Measurements from ENCODE around the gene PSMD14. TPM values are rescaled to one million over a fixed set of nuclear protein-coding genes. Genes with fewer than 3 reads are reported as not detected.
"Not testable (repeated sequence)": the region's sequence is repeated elsewhere in the genome, so short reads cannot be mapped to it uniquely, and the experiment has no call there.

PSMD14 gene
- total RNA-seq, 1 experiment from 2014 or later, result 83.7 TPM

DNA sequence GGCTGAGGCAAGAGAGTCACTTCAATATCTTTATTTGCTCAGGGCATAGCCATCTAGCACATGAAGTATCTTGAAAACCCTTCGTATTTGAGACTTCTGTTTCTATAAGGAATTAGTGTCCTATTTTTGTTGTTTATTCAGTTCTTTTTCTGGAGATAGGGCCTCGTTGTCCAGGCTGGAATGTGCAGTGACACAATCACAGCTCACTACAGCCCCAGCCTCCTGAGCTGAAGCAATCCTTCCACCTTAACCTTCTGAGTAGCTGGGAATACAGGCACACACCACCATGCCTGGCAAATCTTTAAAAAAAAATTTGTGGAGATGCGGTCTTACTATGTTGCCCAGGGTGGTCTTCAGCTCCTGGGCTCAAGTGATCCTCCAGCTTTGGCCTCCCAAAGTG lies 50.6 kb downstream of the PSMD14 start:
- H2BK120ac ChIP-seq (ENCODE audit: low read depth, low read length, poor library complexity, severe bottlenecking), result no peak overlapping the region
- peaks cover 12 to 14% of the 10 kb centered on the region in 2 experiments for H3K4me1 Mint-ChIP-seq
- no peak overlapping the region for H3K4me2 ChIP-seq (ENCODE audit: insufficient read depth, insufficient read length, low read length)
- H3K4ac ChIP-seq (ENCODE audit: low read depth, low read length), result no peak overlapping the region
- no peak overlapping the region for H3T11ph ChIP-seq (ENCODE audit: low read length)
- H4K5ac ChIP-seq (ENCODE audit: insufficient read length, low read depth, low read length), result no peak overlapping the region
- H3K14ac ChIP-seq (ENCODE audit: insufficient read depth, low read length), result no peak overlapping the region
- no peak overlapping the region for H3K9ac ChIP-seq (ENCODE audit: extremely low read depth, insufficient read length, low read length)
- H3K27ac Mint-ChIP-seq, result no peak overlapping the region; a peak in 1 of 7 replicates
- no peak overlapping the region for H3K18ac ChIP-seq (ENCODE audit: insufficient read length, low read depth, low read length)
- no peak overlapping the region for H2BK5ac ChIP-seq (ENCODE audit: insufficient read length, low read length)
- H2BK12ac ChIP-seq (ENCODE audit: insufficient read length, low read depth, low read length), result no peak overlapping the region
- H4K20me1 ChIP-seq (ENCODE audit: control insufficient read depth, insufficient read depth, insufficient read length), result no peaks in the 10 kb centered on the region
- peaks cover 30 to 35% (median 35%) of the 10 kb centered on the region in 3 experiments for H3K36me3 Mint-ChIP-seq (ENCODE audit: insufficient read depth in 1 of 3, low read depth in 3 of 3)
- no peaks in the 10 kb centered on the region for H3K27me3 Mint-ChIP-seq (ENCODE audit: low read depth)
- H3K23me2 ChIP-seq (ENCODE audit: insufficient read length, low read depth, low read length, poor library complexity, severe bottlenecking), result no peaks in the 10 kb centered on the region
- H2BK15ac ChIP-seq (ENCODE audit: low read depth, low read length), result no peak overlapping the region
- H3K79me1 ChIP-seq (ENCODE audit: insufficient read depth, low read depth, low read length, poor library complexity, severe bottlenecking), result peaks cover 3% of the 10 kb centered on the region
- no peak overlapping the region for H2BK20ac ChIP-seq (ENCODE audit: low read depth, low read length, poor library complexity, severe bottlenecking)
- peaks cover 23 to 25% of the 10 kb centered on the region in 2 experiments for H3K9me3 Mint-ChIP-seq
- no peak overlapping the region for H3K56ac ChIP-seq (ENCODE audit: insufficient read length, low read depth, low read length)
- WGBS (ENCODE audit: extremely low coverage, insufficient read length, low lambda C conversion rate), result no CpG with 5 or more reads among the region's 3 CpGs
- TF ChIP-seq, protein P1, sequence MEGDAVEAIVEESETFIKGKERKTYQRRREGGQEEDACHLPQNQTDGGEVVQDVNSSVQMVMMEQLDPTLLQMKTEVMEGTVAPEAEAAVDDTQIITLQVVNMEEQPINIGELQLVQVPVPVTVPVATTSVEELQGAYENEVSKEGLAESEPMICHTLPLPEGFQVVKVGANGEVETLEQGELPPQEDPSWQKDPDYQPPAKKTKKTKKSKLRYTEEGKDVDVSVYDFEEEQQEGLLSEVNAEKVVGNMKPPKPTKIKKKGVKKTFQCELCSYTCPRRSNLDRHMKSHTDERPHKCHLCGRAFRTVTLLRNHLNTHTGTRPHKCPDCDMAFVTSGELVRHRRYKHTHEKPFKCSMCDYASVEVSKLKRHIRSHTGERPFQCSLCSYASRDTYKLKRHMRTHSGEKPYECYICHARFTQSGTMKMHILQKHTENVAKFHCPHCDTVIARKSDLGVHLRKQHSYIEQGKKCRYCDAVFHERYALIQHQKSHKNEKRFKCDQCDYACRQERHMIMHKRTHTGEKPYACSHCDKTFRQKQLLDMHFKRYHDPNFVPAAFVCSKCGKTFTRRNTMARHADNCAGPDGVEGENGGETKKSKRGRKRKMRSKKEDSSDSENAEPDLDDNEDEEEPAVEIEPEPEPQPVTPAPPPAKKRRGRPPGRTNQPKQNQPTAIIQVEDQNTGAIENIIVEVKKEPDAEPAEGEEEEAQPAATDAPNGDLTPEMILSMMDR (conservative IDR thresholded peaks at IDR 0.05), result no peak
- H3K27ac ChIP-seq (ENCODE audit: insufficient read length, low read depth, low read length), result no peak overlapping the region
- H3K9me3 ChIP-seq (ENCODE audit: control insufficient read depth, low read depth, low read length), result no peaks in the 10 kb centered on the region
- no peak overlapping the region for H2AK5ac ChIP-seq (ENCODE audit: insufficient read length, low read length)
- no peak for DNase-seq
- peaks cover 11% of the 10 kb centered on the region; the same call in 1 of the 2 replicates for H3K79me2 ChIP-seq (ENCODE audit: insufficient read depth, low read length)
- H2AFZ ChIP-seq (ENCODE audit: low read length), result no peak overlapping the region
- H3K27me3 ChIP-seq (ENCODE audit: insufficient read depth, low read length), result no peaks in the 10 kb centered on the region
- no peak overlapping the region for H3K23ac ChIP-seq (ENCODE audit: insufficient read length, low read depth, low read length)
- H4K8ac ChIP-seq (replicated peaks; ENCODE audit: insufficient read length, low read depth, low read length), result no peak overlapping the region
- H3K4me3 Mint-ChIP-seq, result no peak overlapping the region
- no peak overlapping the region for H4K91ac ChIP-seq (ENCODE audit: insufficient read length, low read depth, low read length)
- peaks cover 5% of the 10 kb centered on the region; the same call in 1 of the 2 replicates for H3K4me1 ChIP-seq (ENCODE audit: insufficient read depth, low read length)

DNA sequence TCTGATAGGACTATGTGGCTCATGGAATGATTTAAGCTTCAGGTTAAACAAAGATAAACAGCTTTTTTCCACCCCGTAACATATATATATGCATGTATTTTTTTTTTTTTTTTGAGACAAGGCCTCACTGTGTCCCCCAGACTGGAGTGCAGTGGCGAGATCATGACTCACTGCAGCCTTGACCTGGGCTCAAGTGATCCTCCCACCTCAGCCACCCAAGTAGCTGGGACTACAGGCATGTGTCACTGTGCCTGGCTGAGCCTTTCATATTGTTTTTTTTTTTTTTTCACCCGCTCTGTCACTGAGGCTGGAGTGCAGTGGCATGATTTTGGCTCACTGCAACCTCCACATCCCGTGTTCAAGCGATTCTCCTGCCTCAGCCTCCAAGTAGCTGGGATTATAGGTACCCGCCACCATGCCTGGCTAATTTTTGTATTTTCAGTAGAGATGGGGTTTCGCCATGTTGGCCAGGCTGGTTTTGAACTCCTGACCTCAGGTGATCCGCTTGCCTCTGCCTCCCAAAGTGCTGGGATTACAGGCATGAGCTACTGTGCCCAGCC lies 52.0 kb downstream of the PSMD14 start:
- not testable (repeated sequence) for H3K4me3 Mint-ChIP-seq; H3K27me3 Mint-ChIP-seq (ENCODE audit: low read depth); DNase-seq; H3K23me2 ChIP-seq (ENCODE audit: insufficient read length, low read depth, low read length, poor library complexity, severe bottlenecking); H3K27ac ChIP-seq (ENCODE audit: insufficient read length, low read depth, low read length); H3K56ac ChIP-seq (ENCODE audit: insufficient read length, low read depth, low read length); H3K23ac ChIP-seq (ENCODE audit: insufficient read length, low read depth, low read length); H3K9me3 ChIP-seq (ENCODE audit: control insufficient read depth, low read depth, low read length); H3K4me2 ChIP-seq (ENCODE audit: insufficient read depth, insufficient read length, low read length); H4K91ac ChIP-seq (ENCODE audit: insufficient read length, low read depth, low read length); H3K4ac ChIP-seq (ENCODE audit: low read depth, low read length); H3K27me3 ChIP-seq (ENCODE audit: insufficient read depth, low read length); H4K5ac ChIP-seq (ENCODE audit: insufficient read length, low read depth, low read length); H3K4me1 ChIP-seq (ENCODE audit: insufficient read depth, low read length); H2BK20ac ChIP-seq (ENCODE audit: low read depth, low read length, poor library complexity, severe bottlenecking); H3K79me1 ChIP-seq (ENCODE audit: insufficient read depth, low read depth, low read length, poor library complexity, severe bottlenecking); H2BK120ac ChIP-seq (ENCODE audit: low read depth, low read length, poor library complexity, severe bottlenecking); H2BK15ac ChIP-seq (ENCODE audit: low read depth, low read length); H3K79me2 ChIP-seq (ENCODE audit: insufficient read depth, low read length); H3K14ac ChIP-seq (ENCODE audit: insufficient read depth, low read length); H3K27ac Mint-ChIP-seq; H3K9ac ChIP-seq (ENCODE audit: extremely low read depth, insufficient read length, low read length); H4K20me1 ChIP-seq (ENCODE audit: control insufficient read depth, insufficient read depth, insufficient read length); H3K18ac ChIP-seq (ENCODE audit: insufficient read length, low read depth, low read length); H2BK12ac ChIP-seq (ENCODE audit: insufficient read length, low read depth, low read length); H2AK5ac ChIP-seq (ENCODE audit: insufficient read length, low read length); H2AFZ ChIP-seq (ENCODE audit: low read length); H3T11ph ChIP-seq (ENCODE audit: low read length); H4K8ac ChIP-seq (replicated peaks; ENCODE audit: insufficient read length, low read depth, low read length); H2BK5ac ChIP-seq (ENCODE audit: insufficient read length, low read length)
- no CpG with 5 or more reads among the region's 8 CpGs for WGBS (ENCODE audit: extremely low coverage, insufficient read length, low lambda C conversion rate)
- H3K9me3 Mint-ChIP-seq, result peaks cover 23 to 25% of the 10 kb centered on the region in 2 experiments
- peaks cover 30 to 35% (median 35%) of the 10 kb centered on the region in 3 experiments for H3K36me3 Mint-ChIP-seq (ENCODE audit: insufficient read depth in 1 of 3, low read depth in 3 of 3)
- H3K4me1 Mint-ChIP-seq, result peaks cover 15 to 20% of the 10 kb centered on the region in 2 experiments
